Gastroesophageal sphincter (tissue), 4 donors: ENCODE data around the gene NUMA1. TPM values are rescaled to one million over a fixed set of nuclear protein-coding genes. Genes with fewer than 3 reads are reported as not detected.

Experiments used
- ATAC-seq: fragments of 150-250 bp; one replicate; pipeline ENCODE4 v1.9.1; 2016; ENCODE audit warnings: mild to moderate bottlenecking, moderate library complexity
- H3K27ac ChIP-seq, 4 donors: fragments of 200-600 bp; sonication (generic) in 3 of 4; 1 replicate in 3 of 4; 2 replicates in 1 of 4; pipeline ENCODE4 v1.5.1; 2016 to 2019
- H3K27me3 ChIP-seq: fragments of 200-600 bp; sonication (generic); one replicate; pipeline ENCODE4 v1.5.1; 2019
- H3K36me3 ChIP-seq, 2 donors: fragments of 200-600 bp; sonication (generic); one replicate each; pipeline ENCODE4 v1.5.1; 2019; ENCODE audit warnings: control low read depth in 1 of 2
- H3K4me1 ChIP-seq, 3 donors: fragments of 200-600 bp; sonication (generic); 1 replicate in 2 of 3; 2 replicates in 1 of 3; pipeline ENCODE4 v1.5.1; 2016 to 2019; ENCODE audit warnings: control low read depth in 2 of 3
- H3K4me3 ChIP-seq, 2 donors: fragments of 200-600 bp; sonication (generic); one replicate each; pipeline ENCODE4 v1.5.1; 2019; ENCODE audit warnings: mild to moderate bottlenecking in 1 of 2, moderate library complexity in 1 of 2
- H3K9me3 ChIP-seq, 3 donors: fragments of 200-600 bp; sonication (generic); one replicate each; pipeline ENCODE4 v1.5.1; 2017 to 2019; ENCODE audit warnings: control low read depth in 2 of 3
- EP300 ChIP-seq: sonication (generic); formaldehyde crosslinking; IDR thresholded peaks from one replicate; pipeline ENCODE4 v1.6.1; 2017; ENCODE audit warnings: antibody characterized with exemption, mild to moderate bottlenecking
- POLR2A ChIP-seq, 2 donors: fragments of 450-650 bp; IDR thresholded peaks; one replicate each; pipeline ENCODE4 v1.6.1; 2017; ENCODE audit warnings: antibody characterized with exemption in 2 of 2, mild to moderate bottlenecking in 2 of 2, moderate library complexity in 1 of 2
- POLR2AphosphoS5 ChIP-seq: sonication (generic); formaldehyde crosslinking; IDR thresholded peaks from one replicate; pipeline ENCODE4 v1.6.1; 2017; ENCODE audit warnings: antibody characterized with exemption
- WGBS, 2 donors: methylation state at CpG; one replicate each; pipeline ENCODE4 v1.1.5; 2018; ENCODE audit warnings: low coverage in 1 of 2; 5-methylcytosine and 5-hydroxymethylcytosine counted together
- total RNA-seq, 4 donors: library from RNA; depleted of rRNA; stranded (reverse); fragments of >200 nt; gene quantifications; one replicate each; pipeline ENCODE4 v1.1.0, GENCODE V29; 2016
- TF ChIP-seq, protein P1 (sequence below), 4 experiments: fragments of 200-600 bp in 2 of 4; fragments of 450-650 bp in 2 of 4; sonication (generic) in 1 of 4; IDR thresholded peaks; one replicate each; pipeline ENCODE4 v1.5.1; 2017 to 2019; ENCODE audit warnings: antibody characterized with exemption in 4 of 4, mild to moderate bottlenecking in 2 of 4, moderate library complexity in 2 of 4

The NUMA1 gene
- total RNA-seq, 4 donors from 2014 or later: 235 to 370 (median 290) TPM

- peaks cover 0 to 29% of the 10 kb centered on the region in 2 donors for H3K36me3 ChIP-seq
- no peak for TF ChIP-seq POLR2AphosphoS5
- TF ChIP-seq, protein P1, sequence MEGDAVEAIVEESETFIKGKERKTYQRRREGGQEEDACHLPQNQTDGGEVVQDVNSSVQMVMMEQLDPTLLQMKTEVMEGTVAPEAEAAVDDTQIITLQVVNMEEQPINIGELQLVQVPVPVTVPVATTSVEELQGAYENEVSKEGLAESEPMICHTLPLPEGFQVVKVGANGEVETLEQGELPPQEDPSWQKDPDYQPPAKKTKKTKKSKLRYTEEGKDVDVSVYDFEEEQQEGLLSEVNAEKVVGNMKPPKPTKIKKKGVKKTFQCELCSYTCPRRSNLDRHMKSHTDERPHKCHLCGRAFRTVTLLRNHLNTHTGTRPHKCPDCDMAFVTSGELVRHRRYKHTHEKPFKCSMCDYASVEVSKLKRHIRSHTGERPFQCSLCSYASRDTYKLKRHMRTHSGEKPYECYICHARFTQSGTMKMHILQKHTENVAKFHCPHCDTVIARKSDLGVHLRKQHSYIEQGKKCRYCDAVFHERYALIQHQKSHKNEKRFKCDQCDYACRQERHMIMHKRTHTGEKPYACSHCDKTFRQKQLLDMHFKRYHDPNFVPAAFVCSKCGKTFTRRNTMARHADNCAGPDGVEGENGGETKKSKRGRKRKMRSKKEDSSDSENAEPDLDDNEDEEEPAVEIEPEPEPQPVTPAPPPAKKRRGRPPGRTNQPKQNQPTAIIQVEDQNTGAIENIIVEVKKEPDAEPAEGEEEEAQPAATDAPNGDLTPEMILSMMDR (IDR thresholded peaks at IDR 0.05): no peak
- no peak for TF ChIP-seq POLR2A (IDR thresholded peaks at IDR 0.05)
- no peak for TF ChIP-seq EP300
- WGBS, 2 donors: 50% methylated on average over 2 of the region's 4 CpGs; no CpG with 5 or more reads in 1 of the 2 donors
- H3K4me1 ChIP-seq: peaks cover 23 to 82% (median 45%) of the 10 kb centered on the region in 3 donors
- no peaks in the 10 kb centered on the region for H3K27me3 ChIP-seq
- peak overlapping the region; percentile 95 to 97 (median 96) for H3K27ac ChIP-seq
- no peak for ATAC-seq
- no peaks in the 10 kb centered on the region for H3K9me3 ChIP-seq
- peak overlapping the region; percentile 64 to 72 for H3K4me3 ChIP-seq
Measured at GRCh38 chr11:72037554-72038311, 42.6 kb downstream of the NUMA1 start.

- ATAC-seq: no peak
- Histone ChIP-seq H3K4me1 (peaks cover 25 to 82% (median 40%) of the 10 kb centered on the region in 3 donors), H3K27me3 (no peaks in the 10 kb centered on the region), H3K36me3 (peaks cover 0 to 38% of the 10 kb centered on the region in 2 donors), H3K27ac (peak overlapping the region in 3 of 4 donors; percentile 29 to 97 (median 96)), H3K4me3 (no peak overlapping the region), H3K9me3 (no peaks in the 10 kb centered on the region)
- WGBS, 2 donors: 41 to 50% methylated on average over 2 to 3 of the region's 3 CpGs
- no peak for TF ChIP-seq POLR2A (IDR thresholded peaks at IDR 0.05)
- TF ChIP-seq EP300: no peak
Measured at GRCh38 chr11:72036687-72037086, 43.7 kb downstream of the NUMA1 start.

DNA sequence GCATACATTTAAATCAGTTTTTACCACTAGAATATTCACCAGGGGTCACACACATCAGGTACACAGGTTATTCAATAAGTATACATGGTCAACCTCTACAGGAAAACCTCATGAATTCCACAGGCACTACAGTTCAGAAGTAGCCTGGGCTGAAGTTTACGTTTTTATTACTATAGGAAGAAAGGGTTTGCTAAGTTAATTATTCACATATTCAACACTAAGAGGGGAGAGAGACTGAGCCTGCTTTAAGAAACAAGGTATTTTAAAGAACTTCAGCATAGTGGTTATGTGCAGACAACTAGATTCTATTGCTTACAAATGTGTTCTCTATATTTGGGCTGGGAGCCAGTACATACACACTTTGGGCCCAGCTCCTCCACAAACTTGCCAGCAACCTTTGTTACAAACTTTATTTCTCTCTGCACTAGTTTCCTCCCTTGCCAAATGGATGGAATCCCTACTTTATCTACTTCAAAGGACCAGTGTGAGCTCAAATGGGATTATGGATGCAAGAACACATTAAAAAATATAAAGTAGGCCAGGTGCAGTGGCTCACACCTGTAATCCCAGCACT is 49.8 kb downstream of the NUMA1 start:
- TF ChIP-seq, protein P1 (IDR thresholded peaks at IDR 0.05): no peak
- no peak for TF ChIP-seq EP300
- no peak for TF ChIP-seq POLR2A (IDR thresholded peaks at IDR 0.05)
- no peak for TF ChIP-seq POLR2AphosphoS5
- Histone ChIP-seq H3K9me3 (no peaks in the 10 kb centered on the region), H3K4me1 (peaks cover 23 to 100% (median 26%) of the 10 kb centered on the region in 3 donors), H3K4me3 (no peak overlapping the region), H3K27me3 (no peaks in the 10 kb centered on the region), H3K36me3 (peaks cover 3 to 88% of the 10 kb centered on the region in 2 donors), H3K27ac (peak overlapping the region in 2 of 4 donors; percentile 24 to 29)
- WGBS, 2 donors: 20% methylated on average over 1 of the region's 1 CpG; no CpG with 5 or more reads in 1 of the 2 donors
- no peak for ATAC-seq

DNA sequence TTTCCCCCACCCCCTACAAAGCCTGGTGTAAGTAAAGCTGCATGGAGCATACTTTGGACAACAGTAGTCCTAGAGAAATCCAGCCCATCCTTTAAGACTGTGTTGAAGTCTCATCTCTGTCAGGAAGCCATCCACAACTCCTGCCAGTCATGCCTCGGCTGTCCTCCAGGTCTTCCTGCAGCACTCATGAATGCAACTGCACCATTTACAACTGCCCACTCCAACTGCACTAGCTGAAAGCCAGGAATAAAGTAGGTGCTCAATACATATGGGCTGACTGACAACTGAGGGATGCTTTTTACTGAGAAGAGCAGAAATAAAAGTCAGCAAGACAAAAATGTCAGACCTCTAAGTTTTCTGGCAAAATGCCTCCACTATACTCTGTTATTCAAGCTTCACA is 54.3 kb downstream of the NUMA1 start:
- no peaks in the 10 kb centered on the region for H3K27me3 ChIP-seq
- TF ChIP-seq POLR2A (IDR thresholded peaks at IDR 0.05): no peak
- TF ChIP-seq, protein P1 (IDR thresholded peaks at IDR 0.05): no peak
- TF ChIP-seq POLR2AphosphoS5: no peak
- no peak for TF ChIP-seq EP300
- peak overlapping the region in 2 of 4 donors; percentile 67 to 74 for H3K27ac ChIP-seq
- WGBS, 2 donors: 17 to 20% methylated on average over 1 of the region's 1 CpG
- peaks cover 20 to 85% of the 10 kb centered on the region in 2 donors for H3K36me3 ChIP-seq
- no peaks in the 10 kb centered on the region for H3K9me3 ChIP-seq
- H3K4me3 ChIP-seq: no peak overlapping the region
- no peak for ATAC-seq
- H3K4me1 ChIP-seq: peaks cover 20 to 74% (median 22%) of the 10 kb centered on the region in 3 donors

GRCh38 chr11:72024069-72024754 is 56.1 kb downstream of the NUMA1 start:
- H3K36me3 ChIP-seq: peaks cover 22 to 90% of the 10 kb centered on the region in 2 donors
- peak overlapping the region in 3 of 4 donors; percentile 40 to 74 (median 67) for H3K27ac ChIP-seq
- TF ChIP-seq POLR2AphosphoS5 (no peak), POLR2A (IDR thresholded peaks at IDR 0.05) (no peak), EP300 (no peak)
- H3K9me3 ChIP-seq: no peaks in the 10 kb centered on the region
- H3K4me3 ChIP-seq: no peak overlapping the region
- no peak for ATAC-seq
- H3K27me3 ChIP-seq: no peaks in the 10 kb centered on the region
- WGBS, 2 donors: 15 to 39% methylated on average over 3 to 4 of the region's 5 CpGs
- peaks cover 14 to 55% (median 22%) of the 10 kb centered on the region in 3 donors for H3K4me1 ChIP-seq
